DOHH2 (cell line): ENCODE measurements around the gene SLC2A13.

Source experiments
- H3F3A ChIP-seq: fragments of 200-600 bp; sonication (generic), shearing (Covaris generic); 2 replicates; pipeline ENCODE4 v1.6.0; 2016; ENCODE audit warnings: antibody characterized with exemption, mild to moderate bottlenecking; ENCODE audit not compliant: control insufficient read depth, insufficient read depth
- H3K27ac ChIP-seq: fragments of 200-600 bp; sonication (generic); 2 replicates; pipeline ENCODE4 v1.5.1; 2014; ENCODE audit warnings: low read depth, mild to moderate bottlenecking, low read length, moderate library complexity
- H3K27me3 ChIP-seq: fragments of 200-600 bp; sonication (generic); 2 replicates; pipeline ENCODE4 v1.6.1; 2014; ENCODE audit warnings: mild to moderate bottlenecking, low read length, mixed read lengths; ENCODE audit not compliant: control insufficient read depth
- H3K36me3 ChIP-seq: fragments of 200-600 bp; sonication (generic); 2 replicates; pipeline ENCODE4 v1.6.1; 2014; ENCODE audit warnings: mild to moderate bottlenecking, low read length, moderate library complexity, mixed read lengths; ENCODE audit not compliant: control insufficient read depth
- H3K4me1 ChIP-seq: fragments of 200-600 bp; sonication (generic); 2 replicates; pipeline ENCODE4 v1.6.1; 2014; ENCODE audit warnings: mild to moderate bottlenecking, low read length, mixed read lengths; ENCODE audit not compliant: control insufficient read depth
- H3K4me2 ChIP-seq: fragments of 200-600 bp; sonication (generic); 2 replicates; pipeline ENCODE4 v1.6.0; 2014; ENCODE audit warnings: mild to moderate bottlenecking, low read length, moderate library complexity
- H3K4me3 ChIP-seq: fragments of 200-600 bp; sonication (generic); 2 replicates; pipeline ENCODE4 v1.5.1; 2014; ENCODE audit warnings: mild to moderate bottlenecking, low read length, mixed read lengths
- H3K79me2 ChIP-seq: fragments of 200-600 bp; sonication (generic); 2 replicates; pipeline ENCODE4 v1.6.1; 2014; ENCODE audit warnings: mild to moderate bottlenecking, low read length, mixed read lengths; ENCODE audit not compliant: control insufficient read depth
- H3K9me2 ChIP-seq: fragments of 200-600 bp; sonication (generic); replicated peaks from 2 replicates; pipeline ENCODE4 v1.6.1; 2014; ENCODE audit warnings: mild to moderate bottlenecking, low read length, mixed read lengths; ENCODE audit not compliant: control insufficient read depth
- H3K9me3 ChIP-seq: fragments of 200-600 bp; sonication (generic); 2 replicates; pipeline ENCODE4 v1.6.1; 2014; ENCODE audit warnings: antibody characterized with exemption, low read length, mixed read lengths; ENCODE audit not compliant: control insufficient read depth, insufficient read depth
- H4K20me1 ChIP-seq: fragments of 200-600 bp; sonication (generic); 2 replicates; pipeline ENCODE4 v1.6.0; 2014; ENCODE audit warnings: low read depth, mild to moderate bottlenecking, antibody characterized with exemption, low read length, moderate library complexity; ENCODE audit not compliant: control insufficient read depth, insufficient read depth
- EZH2phosphoT487 ChIP-seq: fragments of 200-600 bp; sonication (generic); IDR thresholded peaks from 2 replicates; pipeline ENCODE4 v1.6.1; 2017; ENCODE audit warnings: borderline replicate concordance, mild to moderate bottlenecking, antibody characterized with exemption, low read length, moderate library complexity, mixed read lengths
- TF ChIP-seq, protein P1 (sequence below): fragments of 200-600 bp; sonication (generic); IDR thresholded peaks from one replicate; pipeline ENCODE4 v1.5.1; 2014; ENCODE audit warnings: antibody characterized with exemption, mild to moderate bottlenecking, low read depth, low read length; ENCODE audit not compliant: poor library complexity, severe bottlenecking

SLC2A13 gene

DNA sequence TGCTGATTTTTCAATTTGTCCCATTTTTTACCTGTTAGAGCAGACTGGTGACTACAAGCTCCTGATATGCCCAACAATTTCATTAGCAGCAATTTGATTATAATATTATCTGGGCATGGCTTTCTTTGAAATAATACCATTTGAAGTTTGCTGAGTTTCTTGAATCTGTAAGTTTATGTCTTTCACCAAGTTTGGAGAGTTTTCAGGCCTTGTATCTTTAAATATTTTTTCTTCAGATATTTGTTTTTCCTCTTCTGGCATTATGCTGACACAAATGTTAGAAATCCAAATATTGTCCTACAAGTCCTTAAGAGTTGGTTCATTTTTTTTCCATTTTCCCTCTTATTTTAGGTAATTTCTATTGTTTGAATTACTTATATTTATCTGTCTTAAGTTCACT is 30.4 kb downstream of the SLC2A13 start:
- Histone ChIP-seq H3K36me3 (no peaks in the 10 kb centered on the region), H3K4me2 (no peak overlapping the region), H3K9me2 (no peaks in the 10 kb centered on the region), H3K27me3 (no peaks in the 10 kb centered on the region), H3K27ac (no peak overlapping the region), H3F3A (no peaks in the 10 kb centered on the region), H4K20me1 (no peaks in the 10 kb centered on the region), H3K4me1 (no peaks in the 10 kb centered on the region), H3K79me2 (no peaks in the 10 kb centered on the region), H3K4me3 (no peak overlapping the region), H3K9me3 (no peaks in the 10 kb centered on the region)
- TF ChIP-seq EZH2phosphoT487 = no peak
- TF ChIP-seq, protein P1, sequence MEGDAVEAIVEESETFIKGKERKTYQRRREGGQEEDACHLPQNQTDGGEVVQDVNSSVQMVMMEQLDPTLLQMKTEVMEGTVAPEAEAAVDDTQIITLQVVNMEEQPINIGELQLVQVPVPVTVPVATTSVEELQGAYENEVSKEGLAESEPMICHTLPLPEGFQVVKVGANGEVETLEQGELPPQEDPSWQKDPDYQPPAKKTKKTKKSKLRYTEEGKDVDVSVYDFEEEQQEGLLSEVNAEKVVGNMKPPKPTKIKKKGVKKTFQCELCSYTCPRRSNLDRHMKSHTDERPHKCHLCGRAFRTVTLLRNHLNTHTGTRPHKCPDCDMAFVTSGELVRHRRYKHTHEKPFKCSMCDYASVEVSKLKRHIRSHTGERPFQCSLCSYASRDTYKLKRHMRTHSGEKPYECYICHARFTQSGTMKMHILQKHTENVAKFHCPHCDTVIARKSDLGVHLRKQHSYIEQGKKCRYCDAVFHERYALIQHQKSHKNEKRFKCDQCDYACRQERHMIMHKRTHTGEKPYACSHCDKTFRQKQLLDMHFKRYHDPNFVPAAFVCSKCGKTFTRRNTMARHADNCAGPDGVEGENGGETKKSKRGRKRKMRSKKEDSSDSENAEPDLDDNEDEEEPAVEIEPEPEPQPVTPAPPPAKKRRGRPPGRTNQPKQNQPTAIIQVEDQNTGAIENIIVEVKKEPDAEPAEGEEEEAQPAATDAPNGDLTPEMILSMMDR = no peak

DNA sequence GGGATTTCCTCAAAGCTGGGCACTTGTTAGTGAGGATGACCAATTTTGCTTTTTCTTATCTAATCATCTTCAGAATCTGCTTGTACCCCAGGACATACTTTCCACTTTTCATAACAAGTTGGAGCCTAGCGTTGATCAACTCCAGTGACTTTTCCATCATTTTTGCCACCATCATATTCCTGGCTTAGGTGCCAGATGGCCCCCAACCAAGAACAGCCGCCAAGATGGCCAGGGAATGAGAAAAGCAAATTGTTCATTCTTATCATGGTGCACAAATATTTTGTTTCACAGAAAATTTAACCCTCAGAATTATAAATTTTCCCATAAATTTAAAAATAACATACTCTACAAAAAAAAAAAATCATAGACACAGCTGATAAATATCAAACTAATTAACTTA is 37.5 kb downstream of the SLC2A13 start:
- no peaks in the 10 kb centered on the region for H3K9me3 ChIP-seq
- H3K27me3 ChIP-seq = no peaks in the 10 kb centered on the region
- no peaks in the 10 kb centered on the region for H3K4me1 ChIP-seq
- no peaks in the 10 kb centered on the region for H3K79me2 ChIP-seq
- no peaks in the 10 kb centered on the region for H3F3A ChIP-seq
- no peaks in the 10 kb centered on the region for H3K36me3 ChIP-seq
- H3K4me3 ChIP-seq = no peak overlapping the region
- H3K9me2 ChIP-seq = no peaks in the 10 kb centered on the region
- H3K4me2 ChIP-seq = no peak overlapping the region
- H3K27ac ChIP-seq = no peak overlapping the region
- TF ChIP-seq, protein P1 = no peak
- no peaks in the 10 kb centered on the region for H4K20me1 ChIP-seq

DNA sequence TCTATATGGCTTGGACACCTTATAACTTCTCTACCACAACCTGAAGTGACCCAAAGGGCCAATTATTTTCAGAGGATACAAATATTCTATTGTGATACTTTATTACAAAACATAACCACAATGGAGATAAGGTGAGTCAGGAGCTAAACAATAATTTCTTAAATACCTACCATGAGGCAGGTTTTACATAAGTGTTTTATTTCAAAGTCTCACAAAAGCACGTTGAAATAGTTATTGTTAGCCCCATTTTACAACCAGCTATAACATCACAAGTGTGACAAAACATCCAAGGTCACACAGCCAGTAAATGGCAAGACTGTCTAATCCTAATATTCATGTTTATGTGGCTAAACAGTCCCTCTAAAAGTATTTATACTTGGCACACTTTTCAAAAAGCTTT is 40.2 kb downstream of the SLC2A13 start:
- Histone ChIP-seq H3K4me2 (no peak overlapping the region), H3K79me2 (no peaks in the 10 kb centered on the region), H3K27ac (no peak overlapping the region), H3F3A (no peaks in the 10 kb centered on the region), H3K9me3 (no peaks in the 10 kb centered on the region), H4K20me1 (no peaks in the 10 kb centered on the region), H3K36me3 (no peaks in the 10 kb centered on the region), H3K9me2 (no peaks in the 10 kb centered on the region), H3K4me1 (no peaks in the 10 kb centered on the region), H3K27me3 (no peaks in the 10 kb centered on the region), H3K4me3 (no peak overlapping the region)
- TF ChIP-seq, protein P1 = no peak
- no peak for TF ChIP-seq EZH2phosphoT487

DNA sequence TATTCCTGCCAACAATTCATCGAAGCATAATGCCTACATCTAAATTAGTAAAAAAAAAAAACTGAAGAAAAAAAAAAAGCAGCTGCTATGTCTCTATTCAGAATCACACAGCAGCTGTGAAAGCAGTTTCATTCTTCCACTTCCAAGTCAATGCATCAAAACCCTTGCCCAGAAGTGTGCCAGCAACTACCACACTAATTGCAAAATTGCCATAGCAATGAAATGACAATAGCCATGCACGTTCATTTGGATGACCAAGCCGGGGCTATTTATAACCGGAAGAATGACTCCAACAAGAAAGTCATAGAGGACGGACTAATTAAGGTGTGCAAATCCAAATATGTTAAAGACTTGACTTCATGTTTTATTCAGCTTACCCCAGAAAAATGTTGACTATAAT is 42.5 kb downstream of the SLC2A13 start:
- no peak for TF ChIP-seq EZH2phosphoT487
- TF ChIP-seq, protein P1 = no peak
- Histone ChIP-seq H3F3A (no peaks in the 10 kb centered on the region), H3K4me1 (no peaks in the 10 kb centered on the region), H3K9me3 (no peaks in the 10 kb centered on the region), H3K27ac (no peak overlapping the region), H3K4me2 (no peak overlapping the region), H3K9me2 (no peaks in the 10 kb centered on the region), H3K27me3 (no peaks in the 10 kb centered on the region), H3K4me3 (no peak overlapping the region), H3K79me2 (no peaks in the 10 kb centered on the region), H4K20me1 (no peaks in the 10 kb centered on the region), H3K36me3 (no peaks in the 10 kb centered on the region)
